HepG2 (cell line): ENCODE measurements around the gene EI24. TPM values are rescaled to one million over a fixed set of nuclear protein-coding genes. Genes with fewer than 3 reads are reported as not detected.

Experiments used
- ATAC-seq: fragments of 200-7000 bp; cut with Tn5 transposase; 3 replicates; pipeline ENCODE4 v1.9.1; 2020; ENCODE audit warnings: mild to moderate bottlenecking, moderate library complexity
- BruUV-seq: library from RNA; stranded (reverse); fragments of 400-500 nt; replicated peaks from 2 replicates; lab custom pipeline; 2021; lab: Mats Ljungman, UMichigan
- CTCF ChIA-PET: fragments of 300-600 bp; formaldehyde crosslinking; extraction: SDS; loops from one replicate; lab custom pipeline; 2021; ENCODE audit warnings: low total read pairs, inconsistent platforms, low intra/inter-chr PET ratio; lab: Yijun Ruan, JAX
- POLR2A ChIA-PET: fragments of 350-600 bp; sonication (Branson Sonifier 250); formaldehyde crosslinking; loops from one replicate; lab custom pipeline; 2020; ENCODE audit warnings: antibody characterized with exemption, inconsistent platforms; lab: Yijun Ruan, JAX
- DNase-seq: peaks from one replicate; pipeline ENCODE4 v3.0.0-alpha.2; 2015; ENCODE audit warnings: low spot score
- FAIRE-seq: peaks from 3 replicates; lab custom pipeline; 2011; peaks lifted over from hg19 to GRCh38; lab: Jason Lieb, UNC
- H2AFZ ChIP-seq: one replicate; pipeline ENCODE4 v1.6.1; 2011; ENCODE audit warnings: low read length, inconsistent platforms
- H3K27ac ChIP-seq: fragments of 300-600 bp; 3 replicates; pipeline ENCODE4 v1.8.0; 2011; ENCODE audit warnings: mixed run types, mild to moderate bottlenecking, mixed read lengths, low read length, inconsistent platforms; ENCODE audit not compliant: insufficient read depth; ENCODE audit errors: extremely low read length
- H3K27me3 ChIP-seq, 2 experiments: fragments of 200-600 bp in 1 of 2; 2 replicates in 1 of 2; 3 replicates in 1 of 2; pipeline versions ENCODE4 v1.6.0 to v1.8.0; 2011; ENCODE audit warnings: low read length in 2 of 2, mild to moderate bottlenecking in 2 of 2, moderate library complexity in 2 of 2, inconsistent platforms in 1 of 2; ENCODE audit not compliant: insufficient read depth in 2 of 2, control insufficient read depth in 1 of 2
- H3K36me3 ChIP-seq, 2 experiments: fragments of 200-600 bp in 1 of 2; replicated peaks in 1 of 2; 2 replicates in 1 of 2; 3 replicates in 1 of 2; pipeline versions ENCODE4 v1.5.1 to v1.8.0; 2011; ENCODE audit warnings: low read length in 2 of 2, inconsistent platforms in 1 of 2; ENCODE audit not compliant: insufficient read depth in 2 of 2, control insufficient read depth in 1 of 2
- H3K4me1 ChIP-seq: 2 replicates; pipeline ENCODE4 v1.5.1; 2012; ENCODE audit warnings: low read length, inconsistent platforms; ENCODE audit not compliant: insufficient read depth
- H3K4me2 ChIP-seq: 2 replicates; pipeline ENCODE4 v1.6.0; 2011; ENCODE audit warnings: low read depth, low read length, inconsistent platforms
- H3K4me3 ChIP-seq, 3 experiments: fragments of 200-600 bp in 1 of 3; sonication (generic), shearing (Covaris generic) in 1 of 3; replicated peaks in 1 of 3; 2 replicates each; pipeline ENCODE4 v1.5.1; 2011 to 2016; ENCODE audit warnings: low read length in 3 of 3, inconsistent platforms in 2 of 3, low read depth in 2 of 3, mild to moderate bottlenecking in 2 of 3, control low read depth in 1 of 3, mixed read lengths in 1 of 3; ENCODE audit not compliant: insufficient read depth in 1 of 3
- H3K79me2 ChIP-seq: one replicate; pipeline ENCODE4 v1.6.1; 2011; ENCODE audit warnings: low read length, inconsistent platforms; ENCODE audit not compliant: insufficient read depth
- H3K9ac ChIP-seq: 2 replicates; pipeline ENCODE4 v1.6.0; 2011; ENCODE audit warnings: mild to moderate bottlenecking, low read depth, low read length, inconsistent platforms; ENCODE audit not compliant: insufficient read depth
- H3K9me3 ChIP-seq: 2 replicates; pipeline ENCODE4 v1.5.1; 2012; ENCODE audit warnings: mild to moderate bottlenecking, low read length
- H4K20me1 ChIP-seq: 2 replicates; pipeline ENCODE4 v1.6.0; 2011; ENCODE audit warnings: inconsistent platforms, mild to moderate bottlenecking, low read length, moderate library complexity; ENCODE audit not compliant: insufficient read depth
- HNRNPLL ChIP-seq: fragments of 200-400 bp; formaldehyde crosslinking; IDR thresholded peaks from 2 replicates; pipeline ENCODE4 v1.6.1; 2017; ENCODE audit warnings: mild to moderate bottlenecking, low read depth, low read length; ENCODE audit not compliant: poor library complexity, severe bottlenecking
- TMF1 ChIP-seq: sonication (generic); formaldehyde crosslinking; IDR thresholded peaks from 2 replicates; pipeline ENCODE4 v1.8.1; 2022; ENCODE audit warnings: low read depth, missing genetic modification reagents
- WGBS: methylation state at CpG from one replicate; pipeline ENCODE4 v1.1.6; 2017; ENCODE audit warnings: low lambda C conversion rate; 5-methylcytosine and 5-hydroxymethylcytosine counted together
- in situ Hi-C: cut with HindIII; loops from 2 replicates; pipeline ENCODE4 v1.10.0; 2017; ENCODE audit warnings: low pct_unique_long_range_greater_than_20kb; ENCODE audit not compliant: extremely low pct_ligation_motif_present
- intact Hi-C: fragments of 100-400 bp; cut with micrococcal nuclease; formaldehyde crosslinking; loops from one replicate; pipeline ENCODE4 v1.10.0; 2022; ENCODE audit not compliant: unreplicated experiment
- polyA plus RNA-seq, 8 experiments: library from polyadenylated mRNA; depleted of rRNA in 3 of 8; stranded (reverse) in 7 of 8; unstranded in 1 of 8; fragments of >200 nt; fragmentation: Illumina TruSeq in 4 of 8; extraction: Trizol in 4 of 8; gene quantifications; 2 replicates each; pipeline versions ENCODE4 v1.2.1 to v1.2.3, GENCODE V29; 2011 to 2016; ENCODE audit warnings: low read depth in 4 of 8, missing spikeins in 1 of 8, mixed read lengths in 1 of 8; ENCODE audit not compliant: insufficient read depth in 1 of 8
- total RNA-seq, 5 experiments: library from RNA; depleted of rRNA; stranded (reverse); fragments of >200 nt; fragmentation: Illumina TruSeq; extraction: Trizol; gene quantifications; 2 replicates each; pipeline ENCODE4 v1.2.3, GENCODE V29; 2016; ENCODE audit warnings: low read depth in 1 of 5
- TF ChIP-seq, protein P1 (sequence below): sonication (generic); formaldehyde crosslinking; IDR thresholded peaks from 2 replicates; pipeline ENCODE4 v1.5.0; 2020; ENCODE audit warnings: mild to moderate bottlenecking, missing genetic modification reagents
- TF ChIP-seq, protein P2 (sequence below), 2 experiments: sonication (generic) in 1 of 2; formaldehyde crosslinking in 1 of 2; IDR thresholded peaks; 2 replicates each; pipeline versions ENCODE4 v1.4.0 to v1.6.1; 2018 to 2020; ENCODE audit warnings: missing genetic modification reagents in 2 of 2, borderline replicate concordance in 1 of 2, low read depth in 1 of 2, mild to moderate bottlenecking in 1 of 2, missing biosample characterization in 1 of 2

EI24 gene
- total and polyA plus RNA-seq, 2 of the 13 experiments (the other 11 are each of a cell fraction or from before 2014, with no cell fraction given): 84.7 to 126 TPM

DNA sequence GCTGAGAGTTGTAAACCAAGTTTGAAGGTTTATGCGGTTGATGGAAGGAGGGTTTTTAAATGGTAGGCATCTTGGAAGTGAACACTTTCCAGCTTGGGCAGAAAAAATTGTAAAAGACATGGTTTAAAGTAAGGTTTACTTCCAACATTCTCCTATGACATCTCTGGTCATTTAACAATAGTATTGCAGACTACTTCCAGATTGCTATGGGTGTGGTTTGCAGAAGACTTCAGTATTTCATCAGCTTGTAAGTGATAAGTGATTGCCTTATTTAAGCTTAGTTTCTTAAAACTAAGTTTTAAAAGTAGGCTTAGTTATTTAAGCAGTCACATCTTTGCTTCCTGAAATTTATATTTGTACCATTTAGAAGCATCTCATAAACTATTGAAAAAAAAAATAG lies 16.2 kb downstream of the EI24 start:
- Histone ChIP-seq H3K4me2 (no peak overlapping the region), H3K36me3 (peaks cover 3 to 22% of the 10 kb centered on the region in 2 experiments)

More for the DNA sequence above, 16.2 kb downstream of the EI24 start:
- ATAC-seq (no peak), FAIRE-seq (no peak), DNase-seq (no peak)
- Histone ChIP-seq H3K27me3 (no peaks in the 10 kb centered on the region), H3K4me1 (peaks cover 6% of the 10 kb centered on the region; the same call in 1 of the 2 replicates), H3K4me3 (no peak overlapping the region), H3K9me3 (no peaks in the 10 kb centered on the region), H4K20me1 (no peaks in the 10 kb centered on the region), H2AFZ (no peak overlapping the region), H3K9ac (no peak overlapping the region), H3K27ac (no peak overlapping the region), H3K79me2 (no peaks in the 10 kb centered on the region)
- in situ Hi-C loops: no loop called here
- no TSS peak for BruUV-seq
- POLR2A ChIA-PET: interaction anchor here (1.5 kb wide), 1 partner anchor 16 kb away, joined by 4 read pairs; the partner anchor contains the start of gene EI24
- intact Hi-C loops: no loop called here
- WGBS: 100% methylated on average over 1 of the region's 1 CpG
- TF ChIP-seq, protein P1, sequence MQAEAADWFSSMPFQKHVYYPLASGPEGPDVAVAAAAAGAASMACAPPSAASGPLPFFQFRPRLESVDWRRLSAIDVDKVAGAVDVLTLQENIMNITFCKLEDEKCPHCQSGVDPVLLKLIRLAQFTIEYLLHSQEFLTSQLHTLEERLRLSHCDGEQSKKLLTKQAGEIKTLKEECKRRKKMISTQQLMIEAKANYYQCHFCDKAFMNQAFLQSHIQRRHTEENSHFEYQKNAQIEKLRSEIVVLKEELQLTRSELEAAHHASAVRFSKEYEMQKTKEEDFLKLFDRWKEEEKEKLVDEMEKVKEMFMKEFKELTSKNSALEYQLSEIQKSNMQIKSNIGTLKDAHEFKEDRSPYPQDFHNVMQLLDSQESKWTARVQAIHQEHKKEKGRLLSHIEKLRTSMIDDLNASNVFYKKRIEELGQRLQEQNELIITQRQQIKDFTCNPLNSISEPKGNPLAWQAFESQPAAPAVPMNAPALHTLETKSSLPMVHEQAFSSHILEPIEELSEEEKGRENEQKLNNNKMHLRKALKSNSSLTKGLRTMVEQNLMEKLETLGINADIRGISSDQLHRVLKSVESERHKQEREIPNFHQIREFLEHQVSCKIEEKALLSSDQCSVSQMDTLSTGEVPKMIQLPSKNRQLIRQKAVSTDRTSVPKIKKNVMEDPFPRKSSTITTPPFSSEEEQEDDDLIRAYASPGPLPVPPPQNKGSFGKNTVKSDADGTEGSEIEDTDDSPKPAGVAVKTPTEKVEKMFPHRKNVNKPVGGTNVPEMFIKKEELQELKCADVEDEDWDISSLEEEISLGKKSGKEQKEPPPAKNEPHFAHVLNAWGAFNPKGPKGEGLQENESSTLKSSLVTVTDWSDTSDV (CRISPR knock-in tag): no peak
- TF ChIP-seq TMF1 (no peak), HNRNPLL (no peak)
- TF ChIP-seq, protein P2, sequence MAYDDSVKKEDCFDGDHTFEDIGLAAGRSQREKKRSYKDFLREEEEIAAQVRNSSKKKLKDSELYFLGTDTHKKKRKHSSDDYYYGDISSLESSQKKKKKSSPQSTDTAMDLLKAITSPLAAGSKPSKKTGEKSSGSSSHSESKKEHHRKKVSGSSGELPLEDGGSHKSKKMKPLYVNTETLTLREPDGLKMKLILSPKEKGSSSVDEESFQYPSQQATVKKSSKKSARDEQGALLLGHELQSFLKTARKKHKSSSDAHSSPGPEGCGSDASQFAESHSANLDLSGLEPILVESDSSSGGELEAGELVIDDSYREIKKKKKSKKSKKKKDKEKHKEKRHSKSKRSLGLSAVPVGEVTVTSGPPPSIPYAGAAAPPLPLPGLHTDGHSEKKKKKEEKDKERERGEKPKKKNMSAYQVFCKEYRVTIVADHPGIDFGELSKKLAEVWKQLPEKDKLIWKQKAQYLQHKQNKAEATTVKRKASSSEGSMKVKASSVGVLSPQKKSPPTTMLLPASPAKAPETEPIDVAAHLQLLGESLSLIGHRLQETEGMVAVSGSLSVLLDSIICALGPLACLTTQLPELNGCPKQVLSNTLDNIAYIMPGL (CRISPR knock-in tag; IDR thresholded peaks at IDR 0.05; ENCODE audit: borderline replicate concordance in 1 of 2, low read depth in 1 of 2): no peak
- CTCF ChIA-PET: no interaction called here
